ENCODE results near the gene PDZD2.

PDZD2 gene

DNA sequence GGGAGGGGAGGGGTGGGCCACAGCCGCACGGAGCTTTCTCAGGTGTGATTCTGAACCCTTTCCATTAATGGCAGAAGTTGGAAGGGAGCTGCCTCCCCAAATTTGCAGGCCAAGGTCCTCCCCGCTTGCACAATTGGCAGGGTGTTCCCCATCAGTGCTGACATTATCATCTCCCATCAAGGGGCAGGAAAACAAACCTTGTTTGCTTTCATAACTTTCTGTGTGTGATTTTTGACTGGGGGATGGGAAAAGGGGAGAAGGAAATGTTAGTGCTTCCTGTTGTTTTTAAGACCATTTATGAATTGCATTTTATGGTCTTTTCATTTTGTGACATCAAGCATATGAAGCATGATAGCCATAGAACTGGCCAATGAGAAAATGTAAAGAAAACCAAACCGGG lies 292.9 kb downstream of the PDZD2 start:
- no peak for DNase-seq (ENCODE audit: low read depth in 2 of 2)

DNA sequence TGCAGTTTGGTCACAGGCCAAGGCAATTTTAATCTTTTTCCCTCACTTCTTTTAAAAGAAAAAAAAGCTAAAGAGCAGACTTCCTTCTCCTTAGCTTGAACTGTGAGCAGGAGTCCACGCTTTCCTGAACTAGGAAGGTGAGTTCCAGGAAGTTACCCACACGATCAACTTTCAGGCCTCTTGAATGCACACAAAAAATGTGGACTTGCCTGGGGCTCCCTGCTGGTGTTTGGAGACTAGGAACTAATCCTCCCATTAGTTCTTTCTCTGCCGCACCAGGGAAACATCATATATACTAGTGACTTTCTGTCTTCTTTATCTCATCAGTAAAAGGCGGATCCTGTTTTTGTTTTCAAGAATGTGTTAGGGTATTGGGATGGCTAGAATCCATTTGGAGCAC lies 295.2 kb downstream of the PDZD2 start:
- DNase-seq (ENCODE audit: low read depth in 2 of 2), result no peak

DNA sequence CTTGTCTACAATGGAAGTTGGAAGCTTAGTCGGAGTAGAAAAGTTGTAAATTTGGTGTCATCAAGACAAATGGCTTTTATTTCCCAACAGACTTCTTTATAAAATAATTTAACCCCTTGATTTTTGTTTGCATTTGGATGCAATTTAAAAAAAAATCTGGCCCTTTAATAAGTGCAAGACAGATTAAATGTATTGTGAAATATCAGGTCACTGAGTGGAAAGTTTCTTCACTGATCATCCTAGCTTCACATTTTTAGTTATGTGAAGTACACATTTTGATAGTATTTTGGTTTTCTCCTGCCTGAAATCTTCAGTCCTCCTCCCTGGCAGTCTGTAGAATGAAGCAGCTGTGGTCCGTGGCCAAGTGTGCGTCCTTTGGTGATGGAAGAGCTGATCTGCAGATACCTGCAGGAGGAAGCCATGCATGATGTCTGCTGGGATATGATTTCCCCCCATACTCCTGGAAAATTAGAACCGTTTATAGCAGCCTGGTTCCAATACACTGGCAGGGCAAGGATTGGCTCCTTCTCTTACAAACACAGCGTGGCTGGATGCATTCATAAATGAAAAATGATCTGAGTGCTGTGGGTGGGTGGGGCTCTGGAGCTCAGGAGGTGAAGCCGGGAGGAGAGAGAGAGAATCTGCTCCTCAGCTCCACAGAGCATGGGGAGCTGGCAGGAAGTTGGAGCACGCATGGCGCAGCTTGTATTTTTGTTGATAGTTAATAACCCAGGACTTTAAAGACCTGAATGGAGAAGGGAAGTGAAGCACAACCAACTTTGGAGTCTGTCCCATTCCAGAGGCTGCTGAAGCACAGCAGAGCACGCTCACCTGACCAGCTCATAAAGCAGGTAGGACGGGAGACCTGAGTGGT lies 296.8 kb downstream of the PDZD2 start:
- no peak for DNase-seq (ENCODE audit: low read depth in 2 of 2)

DNA sequence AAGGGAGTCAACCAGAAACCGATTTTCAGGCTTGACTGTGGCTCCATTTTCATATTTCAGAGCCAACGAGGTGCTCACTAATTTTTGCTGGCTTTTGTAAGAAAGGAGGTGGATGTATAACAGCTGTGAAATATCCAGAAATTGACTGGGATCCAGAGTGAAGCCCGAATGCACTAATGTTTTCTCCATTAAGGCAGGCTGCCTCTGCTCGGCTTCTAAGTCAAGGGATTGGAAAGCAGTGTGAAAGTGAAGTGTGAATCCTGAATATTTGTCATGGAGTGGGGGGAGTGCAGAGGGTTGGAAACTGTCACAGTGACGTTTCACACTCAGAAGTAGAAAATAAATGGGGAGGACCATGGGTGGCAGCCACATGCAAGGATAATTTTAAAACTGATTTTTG lies 297.8 kb downstream of the PDZD2 start:
- no peak for DNase-seq (ENCODE audit: low read depth in 2 of 2)

DNA sequence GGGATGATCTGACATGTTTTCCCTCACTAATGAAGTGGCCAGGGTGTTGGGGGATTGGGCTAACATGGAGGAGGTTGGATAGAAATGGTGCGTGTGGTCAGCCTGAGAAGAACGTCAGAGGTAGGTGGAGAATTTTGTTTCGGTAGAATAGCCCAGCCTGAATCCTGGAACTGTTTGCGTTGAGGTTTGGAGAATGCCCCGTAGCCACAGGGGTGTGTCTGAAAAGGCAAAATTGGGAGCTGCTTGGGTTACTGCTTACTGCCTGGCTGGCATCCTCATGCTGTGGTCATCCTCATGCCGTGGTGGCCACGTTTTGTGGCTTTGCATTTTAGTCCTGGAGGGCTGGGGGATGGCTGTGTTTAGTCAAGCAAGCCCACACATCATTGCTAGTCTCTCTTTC lies 298.3 kb downstream of the PDZD2 start:
- DNase-seq (ENCODE audit: low read depth in 2 of 2), result no peak

DNA sequence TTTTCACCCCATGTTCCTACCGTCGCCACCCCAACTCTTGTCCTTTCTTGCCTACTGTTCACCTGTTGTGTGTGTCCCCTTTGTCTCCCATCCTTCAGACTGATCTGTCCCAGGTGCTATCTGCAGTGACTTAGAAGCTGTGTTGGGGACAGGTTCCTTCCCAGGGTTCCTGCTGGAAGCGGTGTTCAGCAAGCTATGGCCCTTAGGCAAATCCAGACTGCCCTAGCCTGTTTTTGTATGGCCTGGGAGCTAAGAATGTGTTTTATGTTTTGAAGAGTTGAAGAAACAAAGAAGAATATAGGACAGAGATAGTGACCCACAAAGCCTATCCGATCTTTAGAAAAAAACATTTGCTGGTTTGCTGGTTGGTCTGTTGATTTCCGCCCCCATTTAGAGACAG lies 298.8 kb downstream of the PDZD2 start:
- DNase-seq (ENCODE audit: low read depth in 2 of 2), result no peak

DNA sequence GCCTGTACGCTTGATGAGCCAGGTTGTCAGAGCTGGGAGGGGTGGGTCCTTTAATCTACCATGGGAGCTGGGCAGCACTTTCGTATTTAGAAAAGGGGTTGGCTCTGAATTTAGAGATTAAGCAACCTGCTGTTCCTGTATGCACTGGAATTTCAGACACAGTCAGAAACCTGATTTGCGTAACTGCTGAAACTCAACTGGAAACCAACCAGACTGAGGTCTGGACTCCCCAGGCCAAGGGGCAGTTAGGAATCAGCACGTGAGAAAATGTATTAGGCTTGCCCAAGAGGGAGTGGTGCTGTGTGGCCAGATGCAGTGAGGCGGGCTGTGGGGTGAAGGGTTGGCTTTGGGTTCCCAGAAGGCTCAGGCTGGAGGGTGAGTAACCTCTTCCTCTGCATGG lies 300.2 kb downstream of the PDZD2 start:
- DNase-seq (ENCODE audit: low read depth in 2 of 2), result no peak

DNA sequence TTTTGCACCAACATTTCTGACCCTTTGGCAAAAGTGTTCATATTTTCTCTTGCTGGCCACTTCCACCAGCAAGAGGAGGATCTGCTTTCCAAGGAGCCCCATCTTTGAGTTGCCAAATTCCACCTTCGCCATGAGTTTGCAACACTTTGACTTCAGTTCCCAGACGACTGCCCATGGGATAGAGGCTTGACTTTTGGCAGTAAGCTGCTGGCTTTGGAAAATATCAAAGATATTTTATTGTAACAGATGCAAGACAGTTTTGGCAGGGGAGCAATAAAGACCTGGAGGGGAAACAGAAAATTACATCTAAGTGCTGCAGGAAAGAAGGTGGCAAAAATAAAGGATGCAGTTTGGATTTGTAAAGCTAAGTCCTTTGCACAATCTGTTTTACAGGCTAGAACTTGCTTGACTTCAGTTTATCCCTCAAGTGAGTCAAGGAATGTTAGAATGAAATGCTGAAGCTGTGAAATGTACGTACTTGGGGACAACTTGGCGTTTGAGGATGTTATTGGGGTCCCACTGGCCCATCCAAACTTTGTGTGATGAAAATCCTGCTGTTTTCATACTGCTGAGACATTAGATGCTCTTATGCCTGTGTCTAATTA lies 302.3 kb downstream of the PDZD2 start:
- DNase-seq (ENCODE audit: low read depth in 2 of 2), result no peak

DNA sequence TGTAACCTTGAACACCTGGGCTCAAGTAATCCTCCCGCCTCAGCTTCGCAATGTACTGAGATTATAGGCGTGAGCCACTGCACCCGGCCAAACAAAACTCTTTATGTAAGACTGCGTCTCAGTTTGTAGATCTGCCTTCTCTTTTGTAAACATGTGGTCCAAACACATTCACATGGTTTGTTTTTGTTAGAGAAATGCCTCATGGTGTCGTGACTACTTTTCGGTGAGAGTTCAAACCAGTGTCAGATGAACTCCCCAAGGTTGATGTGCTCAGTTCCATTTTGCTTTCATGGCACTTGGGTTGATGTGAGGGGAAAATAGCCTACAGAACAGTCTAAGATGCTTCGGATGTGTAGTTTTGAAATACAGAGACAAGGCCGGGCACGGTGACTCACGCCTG lies 303.6 kb downstream of the PDZD2 start:
- no peak for DNase-seq (ENCODE audit: low read depth in 2 of 2)

DNA sequence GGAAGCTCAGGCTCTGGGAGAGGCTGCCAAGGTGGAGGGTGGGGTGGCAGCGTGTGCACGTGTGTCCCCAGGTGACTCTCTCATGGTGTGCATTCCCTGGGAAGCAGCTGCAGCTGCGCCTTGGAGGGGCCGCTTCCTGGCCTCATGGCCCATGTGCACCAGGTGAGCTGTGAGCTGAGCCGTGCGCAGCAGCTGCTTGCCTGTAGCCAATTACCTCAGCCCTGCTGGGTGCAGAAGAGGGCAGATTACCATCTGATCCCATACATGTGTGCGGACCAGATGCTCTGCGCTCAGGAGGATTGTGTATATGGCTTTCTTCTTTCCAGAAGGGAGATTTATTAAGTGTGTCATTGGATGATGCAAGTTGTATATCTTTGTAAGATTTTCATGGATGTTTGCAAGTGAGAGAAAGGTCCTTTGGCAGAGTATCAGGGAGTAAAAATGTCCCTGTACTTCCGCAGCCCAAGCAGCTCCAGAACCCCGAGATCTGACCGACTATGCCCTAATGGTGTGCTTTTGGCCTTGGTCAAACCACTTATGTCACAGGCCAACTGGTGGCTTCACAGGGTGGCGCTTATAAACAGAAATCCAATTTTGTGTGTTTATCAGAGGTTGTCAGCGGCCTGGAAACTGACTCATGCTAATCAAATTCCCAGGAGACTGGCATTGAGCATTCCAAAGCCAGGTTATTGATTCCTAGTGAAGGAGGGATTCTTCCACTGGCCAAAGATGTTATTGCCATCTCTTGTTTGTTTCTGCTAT lies 305.9 kb downstream of the PDZD2 start:
- DNase-seq (ENCODE audit: low read depth in 2 of 2), result no peak

DNA sequence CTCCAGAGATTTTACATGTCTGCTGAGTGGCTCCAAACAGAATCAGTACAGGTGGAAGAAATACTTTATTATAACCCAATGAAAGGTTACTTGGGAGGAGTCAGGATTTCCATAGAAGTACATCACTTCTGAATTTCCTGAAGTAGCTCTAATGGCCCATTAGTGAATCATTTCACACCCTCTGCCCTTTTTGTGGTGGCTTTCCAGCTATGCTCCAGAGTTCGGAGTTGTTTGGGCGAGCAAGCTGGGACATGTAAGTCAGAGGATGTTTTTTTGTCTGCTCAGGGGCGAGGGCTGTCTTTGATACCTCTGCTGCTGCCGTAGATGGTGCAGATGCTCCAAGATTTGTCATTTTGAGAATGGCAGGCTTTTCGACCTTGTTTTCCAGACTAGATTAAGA lies 309.1 kb downstream of the PDZD2 start:
- DNase-seq (ENCODE audit: low read depth in 2 of 2), result no peak

DNA sequence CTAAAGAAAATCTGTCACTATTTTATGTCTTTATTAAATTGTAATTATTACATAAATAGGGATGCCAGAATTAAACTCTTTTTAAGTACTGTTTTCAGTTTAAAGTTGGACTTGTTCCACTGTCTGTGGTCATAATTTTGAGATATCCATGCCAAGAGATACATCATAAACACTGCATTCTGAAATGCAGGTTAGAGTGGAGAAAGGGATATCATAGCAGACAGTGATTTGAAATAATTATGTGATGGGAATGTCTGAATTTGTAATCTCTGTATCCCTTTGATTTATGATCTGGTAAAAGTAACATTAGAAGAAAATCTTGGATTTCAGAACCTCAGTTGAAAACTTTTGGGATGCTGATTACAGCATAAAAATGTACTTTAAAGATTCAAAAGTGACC lies 313.1 kb downstream of the PDZD2 start:
- DNase-seq (ENCODE audit: low read depth in 2 of 2), result no peak

DNA sequence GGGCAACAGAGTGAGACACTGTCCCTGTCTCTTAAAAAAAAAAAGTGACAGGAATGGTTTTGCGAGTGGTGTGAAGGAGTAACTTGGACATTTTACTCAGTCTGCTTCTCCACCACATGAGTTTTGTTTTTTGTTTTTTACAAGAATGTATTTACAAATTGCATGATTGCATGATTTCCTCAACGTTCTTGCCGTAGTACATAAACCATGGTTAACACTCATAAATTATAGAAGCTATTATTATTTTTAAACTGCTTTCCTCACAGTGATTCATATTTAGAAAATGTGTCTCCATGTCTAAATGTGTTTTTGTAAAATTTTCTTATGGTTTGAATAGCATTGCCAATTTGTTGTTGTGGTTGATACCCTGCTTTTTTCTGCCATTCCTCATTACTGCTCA lies 315.2 kb downstream of the PDZD2 start:
- no peak for DNase-seq (ENCODE audit: low read depth in 2 of 2)

DNA sequence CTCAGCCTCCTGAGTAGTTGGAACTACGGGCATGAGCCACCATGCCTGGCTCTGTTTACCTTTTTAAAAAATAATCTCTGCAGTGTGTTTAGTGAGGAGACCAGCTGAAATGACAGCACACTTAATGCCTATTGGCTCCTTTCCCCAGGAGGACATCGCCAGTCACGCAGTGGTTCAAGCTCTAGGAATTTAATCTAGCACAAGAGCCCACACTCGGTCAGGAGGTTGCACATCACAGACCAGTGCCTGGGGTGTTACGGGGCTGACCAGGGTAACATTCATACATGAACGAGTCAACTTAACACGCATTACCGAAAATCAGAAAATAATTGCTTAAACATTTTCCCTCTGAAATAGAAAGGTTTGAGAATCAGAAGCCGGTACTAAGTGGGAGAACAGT lies 318.2 kb downstream of the PDZD2 start:
- DNase-seq (ENCODE audit: low read depth in 2 of 2), result no peak

DNA sequence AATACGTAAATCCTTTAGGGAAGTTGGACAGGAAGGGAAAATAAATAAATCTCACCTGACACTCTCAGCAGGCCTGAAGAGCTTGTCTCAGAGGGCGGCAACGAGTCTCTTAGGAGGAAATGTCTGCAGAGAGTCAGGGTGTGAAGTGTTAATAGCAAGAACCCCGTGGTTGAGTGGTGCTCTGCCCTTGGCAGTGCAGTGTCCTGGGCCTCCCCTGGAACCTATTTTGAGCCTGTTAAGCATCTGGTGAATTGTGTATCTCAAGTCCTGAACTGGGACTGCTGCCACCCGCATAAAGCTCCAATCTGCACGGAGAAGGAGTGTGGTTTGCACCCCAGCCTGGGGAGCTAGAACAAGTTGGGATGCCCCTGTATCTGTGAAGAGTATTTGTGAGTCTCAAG lies 323.4 kb downstream of the PDZD2 start:
- no peak for DNase-seq (ENCODE audit: low read depth in 2 of 2)

DNA sequence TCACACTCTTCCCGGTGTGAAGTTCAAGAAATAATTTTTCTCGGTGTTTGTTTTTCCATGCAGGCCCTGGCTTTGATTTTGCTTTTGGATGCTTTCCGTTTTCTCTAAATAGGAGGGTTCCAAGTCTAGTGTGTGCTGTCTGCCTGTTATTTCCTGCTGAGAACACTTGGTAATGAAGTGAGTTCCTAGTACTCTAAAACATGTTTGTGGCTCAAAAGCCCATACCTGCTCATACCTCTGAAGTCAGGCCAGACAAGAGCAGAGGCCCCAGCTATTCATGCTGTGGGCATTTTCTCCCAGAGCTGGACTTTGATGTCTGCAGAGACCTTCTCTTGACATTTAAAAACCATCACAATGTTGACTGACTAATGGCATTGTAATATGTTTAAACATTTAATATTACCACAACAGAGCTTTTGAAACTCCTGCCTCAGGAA lies 324.0 kb downstream of the PDZD2 start:
- no peak for DNase-seq (ENCODE audit: low read depth in 2 of 2)

DNA sequence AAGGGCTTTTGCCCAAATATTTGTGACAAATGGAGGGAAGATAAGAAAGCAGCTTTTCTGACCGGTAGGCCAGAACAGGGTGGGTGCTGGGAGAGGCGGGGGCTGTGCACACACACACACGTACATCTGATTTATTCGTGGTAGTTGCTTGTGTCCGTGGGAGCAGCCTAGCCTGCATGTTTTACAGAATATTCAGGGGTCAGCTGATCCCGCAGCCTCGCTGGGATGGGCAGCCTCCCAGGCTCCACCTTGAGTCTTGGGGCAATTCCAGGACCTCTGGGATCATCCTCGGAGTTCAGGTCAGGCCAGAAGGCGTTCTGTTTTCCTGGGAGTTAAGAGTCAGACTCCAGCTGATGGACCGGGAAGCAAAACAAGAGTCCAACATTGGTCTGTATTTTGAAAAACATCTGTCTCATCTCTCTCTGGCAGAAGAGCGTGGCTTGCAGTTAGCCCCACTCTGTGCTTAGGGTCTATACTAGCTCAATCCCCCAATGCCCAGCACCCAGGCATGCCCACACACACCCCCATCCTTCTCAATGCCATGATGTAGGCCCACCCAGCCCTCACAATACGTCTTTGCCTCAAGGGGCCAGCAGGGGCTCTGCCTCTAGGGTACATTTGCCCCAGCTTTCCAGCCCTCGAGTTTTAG lies 324.6 kb downstream of the PDZD2 start:
- no peak for DNase-seq (ENCODE audit: low read depth in 2 of 2)

DNA sequence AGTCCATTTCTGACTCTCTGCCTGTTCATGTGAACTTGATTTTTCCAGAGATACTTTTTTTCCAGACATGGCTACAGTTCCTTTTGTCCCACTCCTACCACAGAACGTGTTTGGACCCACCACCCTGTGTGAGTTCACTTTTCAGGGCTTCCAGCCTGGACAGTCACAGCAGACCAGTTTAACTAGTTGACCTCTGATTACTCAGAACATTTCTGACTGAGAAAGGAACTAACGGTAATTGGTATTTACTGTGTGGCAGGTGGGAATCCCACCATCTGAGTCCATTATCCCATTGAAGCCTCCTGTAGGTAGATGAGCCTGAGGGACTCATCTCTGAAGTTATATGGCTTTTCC lies 325.1 kb downstream of the PDZD2 start:
- DNase-seq (ENCODE audit: low read depth in 2 of 2), result no peak

DNA sequence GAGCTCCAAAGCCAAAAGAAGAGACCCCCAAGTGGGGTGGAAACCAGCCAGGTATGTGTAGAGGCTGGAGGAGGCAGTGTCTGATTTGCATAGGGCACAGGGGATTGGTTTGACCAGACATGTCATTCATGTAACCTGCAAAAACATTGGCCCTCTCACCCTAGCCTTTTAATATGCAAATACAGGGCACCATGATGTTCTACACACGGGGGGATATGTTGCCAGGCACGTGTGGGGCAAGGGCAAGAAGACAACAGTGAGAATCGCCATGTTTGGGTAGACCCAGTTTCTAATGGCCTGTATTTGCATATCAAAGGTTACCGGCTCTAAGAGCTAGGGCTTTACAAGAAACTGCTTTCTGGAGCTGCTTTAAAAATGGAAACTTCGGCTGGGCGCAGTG lies 326.3 kb downstream of the PDZD2 start:
- DNase-seq (ENCODE audit: low read depth in 2 of 2), result no peak

DNA sequence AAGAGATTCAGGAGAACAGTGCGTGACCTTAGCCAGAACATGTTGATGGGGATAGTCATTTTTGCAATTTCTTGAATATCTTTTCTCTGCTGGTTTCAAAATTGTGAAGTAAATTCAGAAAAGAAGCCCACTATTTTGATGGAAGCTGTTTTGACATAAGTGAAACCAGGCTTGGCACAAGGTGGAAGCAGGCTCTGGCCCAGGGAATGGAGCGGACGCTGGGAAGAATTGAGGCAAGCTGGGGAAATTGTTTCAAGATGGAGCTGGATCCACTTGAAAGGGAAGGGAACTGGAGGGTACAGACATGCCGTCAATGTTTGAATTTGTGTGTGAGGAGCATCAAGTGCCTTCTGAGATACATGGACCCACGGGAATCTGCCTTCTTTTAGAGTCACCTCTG lies 328.0 kb downstream of the PDZD2 start:
- DNase-seq (ENCODE audit: low read depth in 2 of 2), result no peak

DNA sequence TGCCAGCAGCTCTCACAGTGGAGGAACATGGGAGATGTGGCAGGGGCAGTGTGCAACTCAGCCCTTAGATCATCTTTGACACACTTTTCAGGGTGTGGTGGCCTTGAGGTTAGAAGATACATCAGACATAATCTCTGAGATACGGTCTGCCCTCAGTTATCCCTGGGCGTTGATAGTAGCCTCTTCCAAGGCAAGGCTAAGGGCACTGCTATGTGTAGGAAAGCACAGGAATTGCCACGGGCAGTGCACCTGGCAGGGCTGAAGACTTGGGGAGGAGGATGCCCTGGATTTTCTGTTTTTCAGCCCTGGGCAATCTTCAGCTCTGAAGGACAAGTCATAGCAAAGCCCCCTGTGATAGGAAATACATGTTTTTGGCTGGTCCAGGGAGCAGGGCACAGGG lies 328.5 kb downstream of the PDZD2 start:
- DNase-seq (ENCODE audit: low read depth in 2 of 2), result no peak

DNA sequence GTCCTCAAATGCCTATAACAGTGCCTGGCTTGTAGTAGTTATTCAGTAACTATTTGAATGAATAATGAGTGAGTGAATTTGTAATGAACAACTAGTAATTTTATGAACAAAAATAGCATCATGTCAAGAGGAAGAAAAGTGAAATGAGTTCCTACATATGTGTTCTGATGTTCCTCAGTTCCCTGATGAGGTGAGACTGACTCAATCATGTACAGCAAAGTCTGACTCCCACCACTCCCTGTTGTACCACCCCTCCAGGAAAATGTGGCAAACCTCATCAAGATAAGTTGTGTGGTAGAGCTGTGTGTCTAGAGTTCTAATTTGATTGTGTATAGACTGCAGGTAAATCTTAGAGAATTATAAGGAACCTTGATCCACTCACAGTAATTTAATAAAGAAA lies 333.6 kb downstream of the PDZD2 start:
- no peak for DNase-seq (ENCODE audit: low read depth in 2 of 2)
